ENCODE results near the gene VPS13A.

The VPS13A gene
- 144 to 174 reads per million in 2 donors for total RNA-seq

DNA sequence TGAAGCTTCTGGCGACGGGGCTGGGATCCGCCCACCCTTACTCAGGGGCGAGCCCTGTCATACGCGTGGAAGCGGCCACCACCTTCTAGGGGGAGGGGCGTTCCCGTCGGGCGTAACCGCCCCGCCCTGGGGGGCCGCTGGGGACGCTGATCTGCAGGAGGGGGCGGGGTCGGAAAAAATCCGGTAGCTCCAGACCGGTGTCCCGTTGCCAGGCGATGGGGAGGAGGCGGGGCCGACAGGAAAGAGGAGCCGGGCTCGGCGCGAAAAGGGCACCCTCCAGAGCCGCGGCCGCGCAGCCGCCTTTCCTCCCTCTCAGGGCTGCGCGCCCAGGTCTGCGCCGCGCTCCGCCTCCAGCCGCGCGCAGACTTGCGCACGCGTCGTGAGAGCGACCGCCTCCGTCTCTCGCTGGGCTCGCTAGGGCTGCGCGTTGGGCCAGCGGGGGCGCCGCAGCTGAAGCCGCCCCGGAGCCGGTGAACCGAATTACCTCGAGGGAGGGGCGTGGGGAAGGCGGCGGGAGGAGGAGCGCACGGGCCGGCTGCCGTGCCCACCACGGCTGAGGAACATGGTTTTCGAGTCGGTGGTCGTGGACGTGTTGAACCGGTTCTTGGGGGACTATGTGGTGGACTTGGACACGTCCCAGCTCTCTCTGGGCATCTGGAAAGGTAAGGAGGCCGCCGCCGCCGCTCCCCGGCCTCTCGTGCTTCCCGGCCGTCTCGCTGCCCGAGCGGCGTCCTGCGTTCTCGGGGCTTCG, at the start of gene VPS13A:
VPS13A (plus strand) TSS at position 392 of the 751 bp plus-strand sequence; CDS start at position 563, 171 bp downstream.
- DNase-seq = peak; percentile 82 to 95 (median 90)

DNA sequence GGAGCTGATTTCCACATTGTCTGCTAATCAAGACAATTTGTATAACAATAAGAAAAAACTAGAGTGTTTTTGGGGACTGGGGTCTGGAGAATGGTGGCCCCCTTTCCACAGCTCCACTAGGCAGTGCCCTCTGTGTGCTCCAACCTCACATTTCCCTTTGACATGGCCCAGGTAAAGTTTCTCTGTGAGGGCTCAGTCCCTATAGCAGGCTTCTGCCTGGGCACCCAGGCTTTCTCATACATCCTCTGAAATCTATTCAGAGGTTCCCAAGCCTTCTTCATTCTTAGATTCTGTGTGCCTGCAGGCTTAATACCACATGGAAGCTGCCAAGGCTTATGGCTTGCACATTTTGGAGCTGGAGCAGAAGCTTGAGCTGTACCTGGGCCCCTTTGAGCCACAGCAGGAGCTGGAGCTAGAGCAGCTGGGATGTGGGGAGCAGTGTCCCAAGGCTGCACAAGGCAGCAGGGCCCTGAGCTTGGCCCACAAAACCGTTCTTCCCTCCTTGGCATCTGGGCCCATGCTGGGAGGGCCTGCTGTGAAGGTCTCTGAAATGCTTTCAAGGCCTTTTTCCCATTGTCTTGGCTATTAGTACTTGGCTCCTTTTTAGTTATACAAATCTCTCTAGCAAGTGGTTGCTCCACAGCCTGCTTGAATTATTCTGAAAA, 49.1 kb upstream of the VPS13A start:
- DNase-seq = no peak

DNA sequence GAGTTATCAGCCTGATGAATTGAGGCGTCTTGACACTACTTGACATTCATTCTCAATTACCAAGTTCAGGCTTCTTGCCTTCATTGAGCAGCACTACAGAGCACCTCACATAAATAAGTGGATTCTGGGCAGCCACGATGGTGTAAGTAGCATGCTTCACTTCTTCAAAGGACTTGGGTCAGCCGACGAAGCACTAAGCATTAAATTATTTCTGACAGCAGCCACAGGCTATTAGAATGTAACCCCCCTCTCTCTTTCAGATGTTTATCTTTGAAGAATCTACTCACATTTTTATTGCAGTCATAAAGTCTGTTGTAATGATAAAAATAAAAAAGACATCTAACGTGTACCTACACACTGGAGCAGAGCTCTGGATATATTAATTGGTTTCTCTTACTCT, 45.9 kb upstream of the VPS13A start:
- no peak for DNase-seq

DNA sequence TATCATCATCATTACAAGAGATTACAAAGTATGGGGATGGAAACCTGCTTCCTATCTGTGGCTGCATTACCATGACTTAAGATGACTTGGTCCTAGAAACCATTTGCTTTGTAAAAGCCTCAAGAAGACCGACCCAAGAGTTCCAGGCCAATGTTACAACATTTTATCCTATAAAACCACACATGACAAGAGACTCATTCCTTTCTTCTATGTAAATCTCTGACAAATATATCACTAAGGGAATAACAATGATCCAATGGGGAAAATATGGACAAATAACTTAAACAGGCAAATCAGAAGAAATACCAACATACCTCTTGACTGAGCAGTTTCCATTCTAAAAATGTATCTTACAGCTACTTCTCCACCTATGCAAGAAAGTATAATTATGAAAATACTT, 44.3 kb upstream of the VPS13A start:
- DNase-seq = no peak

DNA sequence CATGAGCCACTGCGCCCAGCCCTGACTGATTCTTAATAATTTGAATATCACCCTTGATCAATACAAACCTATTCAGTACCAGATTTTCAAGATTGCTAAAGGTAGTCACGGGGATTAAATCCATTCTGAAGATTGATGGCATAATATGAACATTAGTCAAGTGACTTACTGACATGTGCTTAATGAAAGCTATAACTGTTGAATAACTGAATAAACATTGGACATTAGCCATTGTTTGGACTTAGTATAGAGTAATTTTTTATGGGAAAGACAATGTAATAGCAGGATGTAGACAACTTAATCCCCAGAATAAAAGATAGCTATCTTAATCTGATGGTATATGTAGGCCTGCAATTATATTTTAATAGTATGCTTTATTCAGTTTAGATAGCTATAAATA, 35.0 kb upstream of the VPS13A start:
- no peak for DNase-seq

DNA sequence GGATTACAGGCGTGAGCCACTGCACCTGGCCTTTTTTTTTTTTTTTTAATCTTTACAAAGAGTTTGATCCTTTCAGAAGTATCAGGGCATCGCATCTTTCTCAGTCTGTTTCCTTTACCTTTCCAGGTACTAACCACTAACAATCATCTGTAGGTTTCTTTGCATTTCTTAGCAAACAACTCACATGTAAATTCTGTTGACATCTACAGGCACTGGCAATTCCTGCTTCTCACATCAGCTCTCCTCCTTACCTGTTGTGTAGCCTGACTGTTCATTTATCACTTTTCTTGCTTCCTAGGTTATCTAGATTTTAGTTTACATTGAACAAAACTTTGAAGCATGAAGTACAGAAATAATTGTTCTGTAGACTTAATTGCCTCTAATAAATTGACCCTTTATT, 27.5 kb upstream of the VPS13A start:
- no peak for DNase-seq

DNA sequence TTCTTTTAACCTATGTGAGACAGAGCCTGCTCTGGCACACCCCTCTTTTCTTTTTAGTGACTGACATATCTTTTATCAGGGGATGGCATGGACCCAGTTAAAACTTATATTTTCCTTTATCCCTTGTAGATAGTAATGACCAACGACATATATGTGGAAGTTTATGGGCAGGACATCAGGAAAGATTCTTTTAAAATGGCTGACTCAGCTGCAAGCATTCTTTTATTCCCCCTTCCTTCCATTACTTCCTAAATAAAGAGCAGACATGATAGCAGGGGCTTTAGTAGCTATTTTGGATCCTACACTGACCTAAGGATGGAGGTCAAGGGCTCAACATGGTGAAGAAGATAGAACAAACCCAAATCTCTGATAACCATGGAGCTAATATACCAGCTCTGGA, 25.0 kb upstream of the VPS13A start:
- DNase-seq = no peak

DNA sequence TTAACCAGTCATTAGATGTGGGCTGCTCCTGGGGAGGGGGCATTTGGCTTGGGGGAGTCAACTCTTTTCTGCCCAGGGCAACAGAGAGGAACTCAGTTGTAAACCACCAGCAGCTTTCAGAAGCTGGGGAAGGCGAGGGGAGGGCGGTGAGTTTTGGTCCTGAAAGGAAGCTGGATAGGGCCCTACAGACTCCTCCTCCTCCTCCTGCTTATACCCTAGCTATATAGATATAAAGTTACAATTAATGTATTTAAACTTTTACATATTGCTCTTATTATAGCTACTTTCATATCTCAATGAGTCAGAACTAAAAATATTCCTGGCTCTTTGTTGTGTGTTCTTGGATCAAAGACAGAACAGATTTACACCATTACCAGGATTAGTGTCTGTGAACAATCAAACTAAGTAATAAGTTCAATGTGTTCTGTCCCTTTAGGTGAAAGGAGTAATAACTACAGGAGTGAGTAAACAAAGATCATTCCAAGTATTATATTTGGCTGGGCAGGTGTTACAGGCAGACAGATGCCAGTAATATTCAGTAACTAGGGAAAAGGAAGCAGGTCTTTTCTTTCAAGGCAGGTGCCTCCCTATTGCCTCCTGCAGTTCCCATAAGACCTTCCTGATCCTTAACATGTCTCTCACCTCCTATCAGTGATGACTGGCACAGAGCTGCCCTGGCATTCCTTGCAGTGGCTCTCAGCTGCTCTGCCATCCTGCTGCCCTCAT, 20.5 kb upstream of the VPS13A start:
- DNase-seq = no peak

DNA sequence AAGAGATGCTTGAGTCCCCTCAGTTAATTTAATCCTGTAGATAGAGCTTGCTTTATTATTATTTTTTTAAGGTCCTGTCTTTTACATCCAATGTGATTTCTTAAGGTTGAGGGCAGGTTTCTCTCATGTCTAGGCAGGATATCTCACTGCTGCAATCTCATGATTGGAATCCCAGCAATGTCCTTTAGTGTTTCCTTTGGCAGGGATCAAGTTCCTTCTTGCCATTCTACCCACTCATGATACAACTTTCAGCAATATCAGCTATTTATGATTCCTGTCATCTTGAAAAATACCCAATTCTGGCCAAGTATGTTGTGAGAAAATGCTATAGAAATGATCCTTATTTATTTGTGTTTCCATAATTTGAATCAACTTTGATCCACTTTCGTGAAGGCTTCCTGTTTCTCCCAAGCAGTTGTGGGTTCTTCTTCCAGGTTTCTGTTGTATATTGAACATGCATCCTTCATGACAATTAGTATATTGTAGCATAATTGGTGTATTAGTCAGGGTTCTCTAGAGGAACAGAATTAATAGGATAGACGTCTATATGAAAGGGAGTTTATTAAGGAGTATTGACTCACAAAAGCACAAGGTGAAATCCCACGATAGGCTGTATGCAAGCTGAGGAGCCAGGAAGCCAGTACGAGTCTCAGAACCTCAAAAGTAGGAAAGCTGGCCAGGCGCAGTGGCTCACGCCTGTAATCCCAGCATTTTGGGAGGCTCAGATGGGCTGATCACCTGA, 18.4 kb upstream of the VPS13A start:
- DNase-seq = no peak

DNA sequence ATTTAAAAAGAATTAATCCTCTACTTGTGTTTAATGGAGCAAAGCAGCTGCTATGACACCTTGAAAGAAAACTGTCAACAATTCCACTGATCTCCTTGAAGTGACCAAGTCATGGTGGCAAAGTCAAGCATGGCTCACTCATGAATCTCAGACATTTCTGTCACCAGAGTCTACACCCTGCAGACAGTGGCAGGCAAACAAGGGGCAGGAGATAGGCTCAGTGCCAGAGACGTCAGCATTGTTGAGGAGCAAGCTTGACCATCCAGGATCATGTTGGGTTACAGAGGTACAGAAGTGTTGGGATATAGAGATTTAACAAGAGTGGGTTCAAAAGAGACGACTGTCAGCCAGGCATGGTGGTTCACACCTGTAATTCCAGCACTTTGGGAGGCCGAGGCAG, 16.1 kb upstream of the VPS13A start:
- no peak for DNase-seq

DNA sequence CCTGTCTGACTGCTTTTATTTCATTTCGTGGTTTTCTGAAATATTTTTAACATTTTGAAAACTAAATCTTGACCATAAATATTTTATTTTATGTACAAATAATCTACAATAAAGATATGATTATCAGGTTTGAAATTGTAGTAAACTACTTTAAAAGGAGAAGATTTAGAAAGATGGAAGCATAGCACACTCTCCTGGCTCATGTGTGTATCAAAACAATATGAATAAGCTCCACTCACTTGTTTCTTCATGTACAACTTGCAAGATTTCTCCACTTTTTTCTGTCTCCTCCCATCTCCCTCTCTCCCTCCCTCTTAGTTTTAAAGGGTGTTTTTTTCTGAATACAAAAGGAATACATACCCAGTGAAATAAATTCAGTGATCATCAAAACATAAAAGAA, 15.4 kb upstream of the VPS13A start:
- DNase-seq = no peak

DNA sequence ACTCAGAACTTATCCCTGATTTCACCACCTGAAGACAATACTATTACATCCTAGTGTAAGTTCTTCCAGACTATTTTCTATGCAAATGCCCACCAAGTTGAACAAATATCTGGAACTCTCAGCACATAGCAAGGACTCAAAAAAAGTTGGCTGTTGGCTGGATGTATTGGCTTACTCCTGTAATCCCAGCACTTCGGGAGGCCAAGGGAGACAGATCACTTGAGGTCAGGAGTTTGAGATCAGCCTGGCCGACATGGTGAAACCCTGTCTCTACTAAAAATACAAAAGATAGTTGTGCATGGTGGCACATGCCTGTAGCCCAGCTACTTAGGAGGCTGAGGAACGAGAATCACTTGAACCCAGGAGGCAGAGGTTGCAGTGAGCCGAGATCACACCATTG, 15.0 kb upstream of the VPS13A start:
- no peak for DNase-seq

DNA sequence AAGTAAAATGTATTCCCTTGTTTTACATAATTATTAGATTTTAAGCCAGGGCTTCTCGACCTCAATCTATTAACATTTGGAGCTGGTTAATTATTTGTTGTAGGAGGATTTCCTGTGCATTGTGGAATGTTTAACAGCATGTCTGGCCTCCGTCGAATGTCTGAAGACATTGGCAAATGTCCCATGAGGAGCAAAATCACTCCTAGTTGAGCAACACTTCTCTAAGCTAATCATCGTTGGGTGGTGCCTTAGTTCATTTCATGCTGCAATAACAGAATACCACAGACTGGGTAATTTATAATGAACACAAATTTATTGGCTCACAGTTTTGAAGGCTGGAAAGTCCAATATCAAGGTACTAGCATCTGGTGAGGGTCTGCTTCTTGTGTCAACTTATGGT, 13.4 kb upstream of the VPS13A start:
- DNase-seq = no peak

DNA sequence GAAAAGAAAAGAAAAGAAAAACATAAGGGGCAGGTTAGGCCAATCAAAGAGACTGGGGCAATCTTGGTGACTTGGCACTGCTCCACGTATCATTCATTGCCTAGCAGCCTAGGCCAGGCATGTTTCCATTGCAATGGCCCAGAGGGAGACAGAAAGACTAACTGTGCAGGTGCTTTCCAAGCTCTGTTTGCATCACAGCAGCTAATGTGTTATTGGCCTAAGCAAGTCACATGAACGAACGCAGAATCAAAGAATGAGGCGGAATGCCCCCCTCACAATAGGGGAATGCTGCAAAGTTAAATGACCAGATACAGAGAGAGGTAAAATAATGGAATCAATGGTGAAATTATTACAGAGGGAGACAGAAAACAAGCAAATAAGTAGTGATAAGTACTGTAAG, 11.1 kb upstream of the VPS13A start:
- no peak for DNase-seq

DNA sequence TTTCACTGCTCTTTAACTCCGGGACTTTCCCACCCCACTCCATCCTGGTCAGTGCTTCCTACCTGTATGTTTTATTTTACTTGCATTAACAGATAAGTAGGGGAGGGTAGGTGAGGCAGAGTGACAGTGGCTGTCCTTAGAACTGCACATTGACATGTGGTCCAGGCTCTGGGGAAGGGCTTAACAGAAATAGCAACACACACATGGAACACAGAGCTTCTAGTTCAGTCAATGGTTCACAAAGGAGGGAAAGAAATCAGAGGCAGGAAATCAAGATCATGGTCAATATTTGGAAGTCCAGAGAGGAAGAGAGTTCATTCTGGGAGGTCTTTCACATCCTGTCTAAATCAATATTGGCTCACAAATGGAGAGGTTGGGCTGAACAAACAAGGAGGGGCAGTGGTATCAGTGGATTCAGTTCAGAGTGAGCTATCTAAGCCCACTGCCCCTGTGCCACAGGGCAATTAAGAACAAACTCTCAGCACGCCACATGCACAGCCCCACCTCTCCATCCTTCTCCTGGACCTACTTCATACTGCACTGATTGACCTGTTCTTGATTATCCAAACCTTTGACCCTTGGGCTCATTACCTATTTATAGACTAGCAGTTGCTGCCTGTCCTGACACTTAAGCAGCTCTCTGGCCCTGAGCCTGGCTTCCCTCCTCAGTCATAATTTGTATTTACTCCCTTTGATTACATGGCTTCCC, 6.2 kb upstream of the VPS13A start:
- no peak for DNase-seq

DNA sequence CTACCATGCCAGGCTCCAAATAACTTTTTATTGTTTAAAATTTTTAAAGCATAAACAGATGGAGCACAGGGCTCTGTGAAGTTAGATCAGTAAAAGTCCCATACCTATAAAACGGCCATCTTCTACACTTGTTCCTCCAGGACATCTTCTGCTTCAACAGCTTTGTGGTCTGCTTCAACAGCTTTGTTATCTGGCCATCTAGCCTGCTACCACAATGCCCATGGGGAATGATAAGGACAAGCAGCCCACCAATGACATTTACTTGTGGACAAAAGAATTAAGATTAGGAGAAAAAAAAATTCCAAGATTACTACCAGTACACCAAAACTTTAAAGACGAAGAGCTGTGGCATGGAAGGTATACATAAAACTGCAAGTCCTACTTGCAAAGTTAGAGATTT, 2.2 kb upstream of the VPS13A start:
- no peak for DNase-seq

DNA sequence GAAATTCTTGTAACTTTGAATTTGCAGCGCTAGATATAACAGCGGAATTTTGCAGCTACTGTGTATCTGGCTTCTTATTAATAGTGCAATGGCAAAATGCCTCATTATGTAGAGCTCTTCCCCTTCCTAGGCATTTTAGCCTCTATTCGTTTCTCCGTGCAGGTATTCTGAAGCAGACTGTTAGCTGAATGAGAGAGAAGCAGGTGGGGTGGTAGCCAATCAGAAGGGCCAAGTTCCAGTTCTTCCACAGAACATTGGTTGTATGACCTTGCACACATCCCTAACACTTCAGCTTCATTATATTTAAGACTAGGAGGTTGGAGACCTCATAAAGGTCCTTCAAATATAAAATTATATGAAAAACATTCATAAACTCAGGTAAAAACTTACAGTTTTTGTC, 1.2 kb upstream of the VPS13A start:
- no peak for DNase-seq

DNA sequence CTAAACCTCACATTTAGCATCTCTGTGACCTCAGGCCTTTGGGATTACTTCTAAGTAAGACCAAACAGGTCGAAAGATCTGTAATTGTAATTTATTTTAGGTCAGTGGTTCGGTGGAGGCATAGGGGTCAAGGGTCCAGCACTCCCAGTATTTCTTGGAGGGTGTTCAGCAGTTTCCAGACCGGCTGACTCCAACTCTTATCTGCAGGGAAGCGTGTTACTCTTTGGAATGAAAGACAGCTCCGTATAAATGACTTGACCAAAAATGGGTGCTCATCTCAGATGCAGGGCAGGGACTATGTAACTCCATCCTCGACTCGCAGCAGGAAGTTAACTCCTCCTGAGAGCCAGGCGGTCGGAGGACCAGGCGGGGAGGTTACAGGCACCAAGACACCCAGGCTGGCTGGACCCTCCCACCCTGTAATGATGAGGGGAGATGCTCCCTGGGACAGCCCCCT, 620 bp upstream of the VPS13A start:
- no peak for DNase-seq

DNA sequence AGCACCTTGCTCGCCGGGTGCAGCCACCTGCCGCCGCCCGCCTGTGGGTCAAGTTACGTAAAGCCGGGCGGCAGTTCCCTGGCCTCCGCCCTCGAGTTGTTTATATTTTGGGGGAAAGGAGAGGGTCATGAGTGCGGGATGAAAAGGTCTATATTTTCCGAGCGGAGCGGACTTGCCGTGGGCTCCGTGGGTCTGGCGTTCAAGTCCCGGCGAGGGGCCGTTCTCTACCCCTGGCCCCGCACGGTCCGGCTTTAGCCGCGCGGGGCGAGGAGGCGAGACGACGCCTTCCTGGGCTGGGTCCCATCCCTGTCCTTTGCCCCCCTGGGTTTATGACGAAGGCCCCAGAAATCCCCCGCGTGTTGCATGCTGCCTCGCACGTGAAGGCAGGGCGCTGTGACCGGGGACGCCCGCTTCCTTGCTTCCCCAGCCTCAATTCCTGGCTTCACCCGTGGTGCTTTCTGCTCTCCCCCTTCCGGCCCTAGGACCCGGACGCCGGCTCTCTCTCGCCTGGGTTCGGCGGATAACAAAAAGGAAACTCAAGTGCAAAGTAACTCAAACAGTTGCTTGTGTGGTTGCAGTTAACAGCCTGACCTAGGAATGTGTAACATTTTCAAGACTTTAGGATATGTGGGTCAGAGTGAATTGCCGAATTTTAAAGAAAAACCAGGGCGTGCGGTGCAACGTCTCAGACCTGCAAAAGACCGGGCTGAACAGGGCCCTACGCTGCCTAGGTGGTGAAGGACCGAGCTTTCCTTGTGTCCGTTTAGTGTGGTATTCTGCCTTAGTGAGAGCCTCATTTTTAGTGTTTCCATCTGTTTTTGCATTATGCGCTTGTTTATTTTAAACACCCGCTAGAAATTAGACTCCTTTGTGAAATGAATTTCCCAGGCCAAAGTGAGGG, 810 bp downstream of the VPS13A start:
- DNase-seq = peak; percentile 18 to 56 (median 40)

DNA sequence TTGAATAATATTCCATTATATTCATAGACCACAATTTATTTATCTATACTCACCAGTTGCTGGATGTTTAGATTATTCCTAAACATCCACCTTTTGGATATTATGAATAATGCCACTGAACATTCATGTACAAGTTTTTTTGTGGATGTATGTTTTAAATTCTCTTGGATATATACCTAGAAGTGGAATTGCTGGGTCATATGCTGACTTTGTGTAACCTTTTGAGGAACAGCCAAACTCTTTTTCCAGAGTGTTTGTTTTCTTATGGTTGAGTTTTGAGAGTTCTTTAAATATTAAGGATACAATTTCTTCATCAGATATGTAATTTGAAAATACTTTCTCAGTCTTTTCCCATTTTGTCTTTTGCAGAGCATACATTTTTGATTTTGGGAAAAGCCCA, 2.7 kb downstream of the VPS13A start:
- no peak for DNase-seq

DNA sequence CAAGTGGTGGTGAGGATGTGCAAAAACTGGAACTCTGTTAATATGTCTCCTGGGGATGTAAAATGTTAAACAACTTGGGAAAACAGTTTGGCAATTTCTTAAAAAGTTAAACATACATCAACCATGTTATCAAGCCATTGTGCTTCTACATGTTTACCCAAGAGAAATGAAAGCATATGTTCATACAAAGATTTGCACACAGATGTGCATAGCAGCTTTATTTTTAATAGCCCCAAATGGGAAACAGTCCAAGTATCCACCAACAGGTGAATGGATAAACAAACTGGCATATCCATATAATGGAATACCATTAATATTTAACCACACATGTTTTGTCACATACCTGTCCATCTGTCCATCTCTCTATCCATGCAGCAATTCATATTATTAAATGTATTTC, 6.2 kb downstream of the VPS13A start:
- DNase-seq = no peak
